HG03469 (cell line): ENCODE results near the gene ACOT2.

Experiments used
- ATAC-seq: cut with Tn5 transposase; IDR thresholded peaks from one replicate; pipeline ENCODE4 v1.9.1; 2021; ENCODE audit warnings: mild to moderate bottlenecking, moderate library complexity, moderate number of reproducible peaks; ENCODE audit not compliant: unreplicated experiment

ACOT2 gene

GRCh38 chr14:73612339-73613045 is 43.5 kb downstream of the ACOT2 start, which contains the start of gene ACOT6:
Gene ACOT6, plus strand, starts transcription at chr14:73612517. Its CDS starts 55 bp downstream, at chr14:73612572.
- no peak for ATAC-seq

DNA sequence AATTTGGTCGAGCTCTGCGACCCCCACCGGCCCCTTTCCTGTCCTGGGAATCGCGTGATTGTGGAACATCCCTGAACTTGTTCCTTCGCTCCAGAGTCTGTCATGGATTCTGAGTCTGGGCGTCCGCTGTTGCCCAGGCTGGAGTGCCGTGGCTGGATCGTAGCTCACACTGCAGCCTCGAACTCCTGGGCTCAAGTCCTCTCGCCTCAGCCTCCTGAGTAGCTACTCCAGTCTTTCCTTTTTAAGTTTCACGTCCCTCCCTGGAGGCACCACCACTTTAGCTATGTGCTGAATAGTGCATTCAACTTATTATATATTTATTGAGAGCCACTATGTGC is 44.0 kb downstream of the ACOT2 start:
- ATAC-seq = no peak

DNA sequence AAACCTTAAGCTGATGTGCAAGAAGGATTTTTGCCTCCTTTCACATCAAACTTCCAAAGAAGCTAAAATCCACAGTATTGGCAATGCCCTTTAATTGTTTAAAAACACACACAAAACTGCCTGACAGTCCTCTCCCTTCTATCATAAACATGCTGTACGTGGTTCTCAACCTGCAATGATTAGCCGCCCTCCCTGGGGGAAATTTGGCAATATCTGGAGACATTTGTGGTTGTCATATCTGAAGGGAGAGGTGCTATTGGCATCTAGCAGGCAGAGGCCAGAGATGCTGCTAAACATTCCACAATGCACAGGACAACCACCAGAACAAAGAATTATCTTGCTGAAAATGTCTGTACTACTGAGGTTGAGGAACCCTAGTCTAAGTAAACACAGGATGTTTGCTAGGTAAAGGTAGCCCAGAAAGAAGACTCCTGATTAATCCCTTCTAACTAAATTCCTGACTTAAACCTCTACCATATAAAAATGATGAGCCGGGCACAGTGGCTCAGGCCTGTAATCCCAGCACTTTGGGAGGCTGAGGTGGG is 44.5 kb downstream of the ACOT2 start:
- ATAC-seq = no peak

DNA sequence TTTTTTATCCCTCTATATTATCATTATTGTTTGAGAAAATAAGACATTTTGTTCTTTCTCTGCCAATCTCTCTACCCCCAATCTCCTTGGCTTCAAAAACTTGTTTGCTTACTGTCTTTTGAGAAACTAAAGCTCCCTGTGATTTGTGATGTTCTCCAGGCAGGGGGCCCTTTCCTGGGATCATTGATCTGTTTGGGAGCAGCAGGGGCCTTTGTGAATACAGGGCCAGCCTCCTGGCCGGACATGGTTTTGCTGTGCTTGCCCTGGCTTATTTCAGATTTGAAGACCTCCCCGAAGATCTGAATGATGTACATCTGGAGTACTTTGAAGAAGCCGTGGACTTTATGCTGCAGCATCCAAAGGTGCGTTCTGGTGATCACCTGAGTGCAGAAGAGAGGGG is 47.8 kb downstream of the ACOT2 start:
- ATAC-seq = no peak

DNA sequence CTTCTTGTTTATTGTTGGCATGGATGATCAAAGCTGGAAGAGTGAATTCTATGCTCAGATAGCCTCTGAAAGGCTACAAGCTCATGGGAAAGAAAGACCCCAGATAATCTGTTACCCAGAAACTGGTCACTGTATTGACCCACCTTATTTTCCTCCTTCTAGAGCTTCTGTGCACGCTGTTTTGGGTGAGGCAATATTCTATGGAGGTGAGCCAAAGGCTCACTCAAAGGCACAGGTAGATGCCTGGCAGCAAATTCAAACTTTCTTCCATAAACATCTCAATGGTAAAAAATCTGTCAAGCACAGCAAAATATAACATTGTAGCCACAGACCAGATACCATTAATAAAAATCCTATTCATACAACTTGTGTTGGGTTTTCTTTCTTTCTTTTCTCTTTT is 50.5 kb downstream of the ACOT2 start:
- no peak for ATAC-seq

GRCh38 chr14:73620268-73620667 is 51.3 kb downstream of the ACOT2 start:
- no peak for ATAC-seq

- ATAC-seq = no peak
These were observed 54.6 kb downstream of the ACOT2 start for GRCh38 chr14:73623504-73624054.
